ENCODE results near the gene MAP1B.

- TF ChIP-seq EGR1 (IDR thresholded peaks at IDR 0.05; ENCODE audit: low read depth in 2 of 2), result no peak
- TF ChIP-seq, protein P1, sequence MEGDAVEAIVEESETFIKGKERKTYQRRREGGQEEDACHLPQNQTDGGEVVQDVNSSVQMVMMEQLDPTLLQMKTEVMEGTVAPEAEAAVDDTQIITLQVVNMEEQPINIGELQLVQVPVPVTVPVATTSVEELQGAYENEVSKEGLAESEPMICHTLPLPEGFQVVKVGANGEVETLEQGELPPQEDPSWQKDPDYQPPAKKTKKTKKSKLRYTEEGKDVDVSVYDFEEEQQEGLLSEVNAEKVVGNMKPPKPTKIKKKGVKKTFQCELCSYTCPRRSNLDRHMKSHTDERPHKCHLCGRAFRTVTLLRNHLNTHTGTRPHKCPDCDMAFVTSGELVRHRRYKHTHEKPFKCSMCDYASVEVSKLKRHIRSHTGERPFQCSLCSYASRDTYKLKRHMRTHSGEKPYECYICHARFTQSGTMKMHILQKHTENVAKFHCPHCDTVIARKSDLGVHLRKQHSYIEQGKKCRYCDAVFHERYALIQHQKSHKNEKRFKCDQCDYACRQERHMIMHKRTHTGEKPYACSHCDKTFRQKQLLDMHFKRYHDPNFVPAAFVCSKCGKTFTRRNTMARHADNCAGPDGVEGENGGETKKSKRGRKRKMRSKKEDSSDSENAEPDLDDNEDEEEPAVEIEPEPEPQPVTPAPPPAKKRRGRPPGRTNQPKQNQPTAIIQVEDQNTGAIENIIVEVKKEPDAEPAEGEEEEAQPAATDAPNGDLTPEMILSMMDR (IDR thresholded peaks at IDR 0.05; ENCODE audit: low read depth, low read length, missing input control), result no peak
- TF ChIP-seq REST (IDR thresholded peaks at IDR 0.05), result peak; percentile 37
- TF ChIP-seq YY1 (IDR thresholded peaks at IDR 0.05), result no peak
- TF ChIP-seq TAF1 (conservative IDR thresholded peaks at IDR 0.05), result no peak
- no peak for TF ChIP-seq ATF3 (IDR thresholded peaks at IDR 0.05)
- no peak for TF ChIP-seq MAX (IDR thresholded peaks at IDR 0.05)
- no peak for TF ChIP-seq JUND (IDR thresholded peaks at IDR 0.05)
- TF ChIP-seq, protein P2, sequence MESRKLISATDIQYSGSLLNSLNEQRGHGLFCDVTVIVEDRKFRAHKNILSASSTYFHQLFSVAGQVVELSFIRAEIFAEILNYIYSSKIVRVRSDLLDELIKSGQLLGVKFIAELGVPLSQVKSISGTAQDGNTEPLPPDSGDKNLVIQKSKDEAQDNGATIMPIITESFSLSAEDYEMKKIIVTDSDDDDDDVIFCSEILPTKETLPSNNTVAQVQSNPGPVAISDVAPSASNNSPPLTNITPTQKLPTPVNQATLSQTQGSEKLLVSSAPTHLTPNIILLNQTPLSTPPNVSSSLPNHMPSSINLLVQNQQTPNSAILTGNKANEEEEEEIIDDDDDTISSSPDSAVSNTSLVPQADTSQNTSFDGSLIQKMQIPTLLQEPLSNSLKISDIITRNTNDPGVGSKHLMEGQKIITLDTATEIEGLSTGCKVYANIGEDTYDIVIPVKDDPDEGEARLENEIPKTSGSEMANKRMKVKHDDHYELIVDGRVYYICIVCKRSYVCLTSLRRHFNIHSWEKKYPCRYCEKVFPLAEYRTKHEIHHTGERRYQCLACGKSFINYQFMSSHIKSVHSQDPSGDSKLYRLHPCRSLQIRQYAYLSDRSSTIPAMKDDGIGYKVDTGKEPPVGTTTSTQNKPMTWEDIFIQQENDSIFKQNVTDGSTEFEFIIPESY (IDR thresholded peaks at IDR 0.05), result no peak
Observed at GRCh38 chr5:72108202-72109061, 1.2 kb downstream of the MAP1B start.
